Neutrophil (primary cell): ENCODE results near the gene DNAJC10.

Experiments
- H3K27ac ChIP-seq: fragments of 200-600 bp; sonication (generic); 2 replicates; pipeline ENCODE4 v1.5.1; 2016; ENCODE audit warnings: mild to moderate bottlenecking, moderate library complexity
- H3K27me3 ChIP-seq: fragments of 200-600 bp; sonication (generic); 2 replicates; pipeline ENCODE4 v1.6.0; 2016; ENCODE audit warnings: mild to moderate bottlenecking
- H3K36me3 ChIP-seq: fragments of 200-600 bp; sonication (generic); 2 replicates; pipeline ENCODE4 v1.5.1; 2017
- H3K4me1 ChIP-seq, 2 experiments: fragments of 200-600 bp in 1 of 2; sonication (generic) in 1 of 2; 1 replicate in 1 of 2; 2 replicates in 1 of 2; pipeline versions ENCODE4 v1.5.1 to v1.6.1; 2013 to 2016; ENCODE audit warnings: low read depth in 1 of 2, low read length in 1 of 2, mild to moderate bottlenecking in 1 of 2, moderate library complexity in 1 of 2; ENCODE audit not compliant: control insufficient read depth in 1 of 2, insufficient read depth in 1 of 2
- H3K4me3 ChIP-seq, 2 experiments: fragments of 200-600 bp in 1 of 2; sonication (generic) in 1 of 2; 1 replicate in 1 of 2; 2 replicates in 1 of 2; pipeline ENCODE4 v1.5.1; 2013 to 2016; ENCODE audit warnings: low read depth in 1 of 2, low read length in 1 of 2, mild to moderate bottlenecking in 1 of 2, moderate library complexity in 1 of 2
- H3K9me3 ChIP-seq: fragments of 200-600 bp; sonication (generic); 2 replicates; pipeline ENCODE4 v1.5.1; 2016
- CTCF ChIP-seq: fragments of 200-600 bp; sonication (generic); IDR thresholded peaks from 2 replicates; pipeline ENCODE4 v1.5.1; 2016; ENCODE audit warnings: antibody characterized with exemption

DNAJC10 gene

GRCh38 chr2:182824056-182824766 lies 108.2 kb downstream of the DNAJC10 start:
- Histone ChIP-seq H3K36me3 (no peaks in the 10 kb centered on the region), H3K27me3 (no peaks in the 10 kb centered on the region), H3K4me1 (no peaks in the 10 kb centered on the region), H3K4me3 (no peak overlapping the region), H3K27ac (no peak overlapping the region), H3K9me3 (no peaks in the 10 kb centered on the region)
- TF ChIP-seq CTCF = no peak

GRCh38 chr2:182824767-182825158 lies 108.7 kb downstream of the DNAJC10 start:
- H3K9me3 ChIP-seq = no peaks in the 10 kb centered on the region
- no peaks in the 10 kb centered on the region for H3K27me3 ChIP-seq
- no peak for TF ChIP-seq CTCF
- no peaks in the 10 kb centered on the region for H3K36me3 ChIP-seq
- no peak overlapping the region for H3K27ac ChIP-seq
- no peak overlapping the region for H3K4me3 ChIP-seq
- no peaks in the 10 kb centered on the region for H3K4me1 ChIP-seq

GRCh38 chr2:182826064-182826463 lies 110.0 kb downstream of the DNAJC10 start:
- no peak for TF ChIP-seq CTCF
- Histone ChIP-seq H3K9me3 (no peaks in the 10 kb centered on the region), H3K27ac (no peak overlapping the region), H3K4me3 (no peak overlapping the region), H3K27me3 (no peaks in the 10 kb centered on the region), H3K4me1 (no peaks in the 10 kb centered on the region), H3K36me3 (no peaks in the 10 kb centered on the region)

- Histone ChIP-seq H3K27me3 (no peaks in the 10 kb centered on the region), H3K4me3 (no peak overlapping the region)
- no peak for TF ChIP-seq CTCF
These were observed 110.4 kb downstream of the DNAJC10 start for GRCh38 chr2:182826496-182826895.

GRCh38 chr2:182827182-182827879 lies 111.3 kb downstream of the DNAJC10 start:
- no peak for TF ChIP-seq CTCF
- Histone ChIP-seq H3K9me3 (no peaks in the 10 kb centered on the region), H3K4me3 (no peak overlapping the region), H3K27me3 (no peaks in the 10 kb centered on the region), H3K27ac (no peak overlapping the region), H3K4me1 (no peaks in the 10 kb centered on the region), H3K36me3 (no peaks in the 10 kb centered on the region)

More at GRCh38 chr2:182826496-182826895, 110.4 kb downstream of the DNAJC10 start:
- Histone ChIP-seq H3K27ac (no peak overlapping the region), H3K4me1 (no peaks in the 10 kb centered on the region), H3K36me3 (no peaks in the 10 kb centered on the region), H3K9me3 (no peaks in the 10 kb centered on the region)
